WERI-Rb-1 (cell line): ENCODE measurements around the gene ARHGAP35.

Source experiments
- DNase-seq: peaks from one replicate; pipeline ENCODE4 v3.0.0-alpha.2; 2020
- H3K27ac ChIP-seq: fragments of 250-450 bp; sonication (Bioruptor Pico); 2 replicates; pipeline ENCODE4 v1.5.1; 2020; ENCODE audit warnings: mild to moderate bottlenecking, moderate library complexity
- H3K27me3 ChIP-seq: fragments of 250-450 bp; sonication (Bioruptor Pico); 2 replicates; pipeline ENCODE4 v1.5.1; 2021; ENCODE audit warnings: mild to moderate bottlenecking, low read depth, moderate library complexity; ENCODE audit not compliant: insufficient read depth, severe bottlenecking
- H3K36me3 ChIP-seq: fragments of 250-450 bp; sonication (Bioruptor Pico); 2 replicates; pipeline ENCODE4 v1.5.1; 2020; ENCODE audit warnings: mild to moderate bottlenecking, moderate library complexity
- H3K4me3 ChIP-seq: 2 replicates; pipeline ENCODE4 v1.5.1; 2011; ENCODE audit warnings: low read depth, mild to moderate bottlenecking, control low read depth, low read length
- H3K9me3 ChIP-seq: fragments of 250-450 bp; sonication (Bioruptor Pico); 2 replicates; pipeline ENCODE4 v1.5.1; 2021; ENCODE audit warnings: mild to moderate bottlenecking, moderate library complexity; ENCODE audit not compliant: severe bottlenecking
- TF ChIP-seq, protein P1 (sequence below): IDR thresholded peaks from 2 replicates; pipeline ENCODE4 v1.5.1; 2011; ENCODE audit warnings: low read depth, mild to moderate bottlenecking, control low read depth, inconsistent platforms, low read length

ARHGAP35 gene

DNA sequence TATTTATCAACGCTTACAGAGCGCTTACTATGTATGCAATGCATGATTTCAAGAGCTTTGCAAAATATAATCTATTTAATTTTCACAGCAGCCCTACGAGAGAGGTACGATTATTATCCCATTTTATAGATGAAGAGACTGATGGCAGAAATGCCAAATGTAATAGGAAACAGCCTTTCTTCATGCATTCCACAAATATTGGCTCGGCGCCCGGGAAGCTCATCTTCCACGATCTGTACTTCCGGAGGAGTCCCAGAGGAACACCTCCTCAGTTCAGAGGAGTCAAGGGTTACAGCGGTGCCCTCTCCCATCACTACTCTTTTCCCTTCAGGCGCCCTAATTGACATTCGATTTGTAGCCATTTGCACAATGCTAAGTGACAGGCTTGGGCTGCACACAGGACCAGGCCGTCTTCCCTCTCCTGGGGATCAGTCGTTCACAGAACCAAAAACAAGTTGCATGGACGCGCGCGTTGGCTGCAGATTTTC, 1.1 kb upstream of the ARHGAP35 start:
- TF ChIP-seq, protein P1, sequence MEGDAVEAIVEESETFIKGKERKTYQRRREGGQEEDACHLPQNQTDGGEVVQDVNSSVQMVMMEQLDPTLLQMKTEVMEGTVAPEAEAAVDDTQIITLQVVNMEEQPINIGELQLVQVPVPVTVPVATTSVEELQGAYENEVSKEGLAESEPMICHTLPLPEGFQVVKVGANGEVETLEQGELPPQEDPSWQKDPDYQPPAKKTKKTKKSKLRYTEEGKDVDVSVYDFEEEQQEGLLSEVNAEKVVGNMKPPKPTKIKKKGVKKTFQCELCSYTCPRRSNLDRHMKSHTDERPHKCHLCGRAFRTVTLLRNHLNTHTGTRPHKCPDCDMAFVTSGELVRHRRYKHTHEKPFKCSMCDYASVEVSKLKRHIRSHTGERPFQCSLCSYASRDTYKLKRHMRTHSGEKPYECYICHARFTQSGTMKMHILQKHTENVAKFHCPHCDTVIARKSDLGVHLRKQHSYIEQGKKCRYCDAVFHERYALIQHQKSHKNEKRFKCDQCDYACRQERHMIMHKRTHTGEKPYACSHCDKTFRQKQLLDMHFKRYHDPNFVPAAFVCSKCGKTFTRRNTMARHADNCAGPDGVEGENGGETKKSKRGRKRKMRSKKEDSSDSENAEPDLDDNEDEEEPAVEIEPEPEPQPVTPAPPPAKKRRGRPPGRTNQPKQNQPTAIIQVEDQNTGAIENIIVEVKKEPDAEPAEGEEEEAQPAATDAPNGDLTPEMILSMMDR, result no peak
- no peak for DNase-seq
- peak overlapping the region; percentile 100 for H3K27ac ChIP-seq
- H3K4me3 ChIP-seq, result peak overlapping the region; percentile 86
- H3K27me3 ChIP-seq, result no peaks in the 10 kb centered on the region
- peaks cover 15% of the 10 kb centered on the region for H3K36me3 ChIP-seq
- no peaks in the 10 kb centered on the region for H3K9me3 ChIP-seq

DNA sequence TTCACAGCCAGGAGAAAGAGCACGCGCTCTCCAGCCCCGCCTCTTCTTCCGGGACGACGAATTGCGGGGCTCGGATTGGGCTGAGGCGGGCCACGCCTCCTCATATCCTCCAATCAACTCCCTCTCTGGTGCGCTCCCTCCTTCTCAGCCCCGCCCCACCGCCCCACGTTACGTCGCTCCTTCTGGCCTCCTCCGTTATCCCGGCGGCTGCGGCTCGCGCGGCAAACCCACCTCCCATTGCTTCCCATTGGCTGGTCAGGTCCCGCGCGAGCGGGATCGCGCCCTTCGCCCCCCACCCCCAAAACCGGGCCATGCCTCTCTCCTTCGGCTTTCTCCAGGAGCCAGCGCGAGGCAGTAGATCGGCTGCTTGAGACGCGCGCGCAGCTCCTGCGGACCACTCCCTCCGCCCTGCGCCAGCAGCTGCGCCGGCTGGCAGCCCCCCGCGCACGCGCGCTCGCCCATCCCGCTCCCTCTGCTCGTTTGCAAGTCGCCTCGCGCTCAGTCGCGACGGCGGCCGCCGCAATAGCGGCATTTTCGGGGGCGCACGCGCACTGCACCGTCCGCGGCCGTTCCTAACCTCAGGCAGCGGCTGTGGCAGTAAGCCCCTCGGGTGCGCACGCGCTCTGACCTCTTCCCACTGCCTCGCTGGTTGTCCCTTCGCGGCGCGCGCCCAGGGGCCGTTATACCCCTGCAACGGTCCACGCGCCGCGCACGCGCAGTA, 512 bp upstream of the ARHGAP35 start:
- DNase-seq, result peak; percentile 99
- H3K36me3 ChIP-seq, result peaks cover 17% of the 10 kb centered on the region
- no peaks in the 10 kb centered on the region for H3K27me3 ChIP-seq
- peak overlapping the region; percentile 86 for H3K4me3 ChIP-seq
- H3K9me3 ChIP-seq, result no peaks in the 10 kb centered on the region
- TF ChIP-seq, protein P1, result no peak
- H3K27ac ChIP-seq, result peak overlapping the region; percentile 100

DNA sequence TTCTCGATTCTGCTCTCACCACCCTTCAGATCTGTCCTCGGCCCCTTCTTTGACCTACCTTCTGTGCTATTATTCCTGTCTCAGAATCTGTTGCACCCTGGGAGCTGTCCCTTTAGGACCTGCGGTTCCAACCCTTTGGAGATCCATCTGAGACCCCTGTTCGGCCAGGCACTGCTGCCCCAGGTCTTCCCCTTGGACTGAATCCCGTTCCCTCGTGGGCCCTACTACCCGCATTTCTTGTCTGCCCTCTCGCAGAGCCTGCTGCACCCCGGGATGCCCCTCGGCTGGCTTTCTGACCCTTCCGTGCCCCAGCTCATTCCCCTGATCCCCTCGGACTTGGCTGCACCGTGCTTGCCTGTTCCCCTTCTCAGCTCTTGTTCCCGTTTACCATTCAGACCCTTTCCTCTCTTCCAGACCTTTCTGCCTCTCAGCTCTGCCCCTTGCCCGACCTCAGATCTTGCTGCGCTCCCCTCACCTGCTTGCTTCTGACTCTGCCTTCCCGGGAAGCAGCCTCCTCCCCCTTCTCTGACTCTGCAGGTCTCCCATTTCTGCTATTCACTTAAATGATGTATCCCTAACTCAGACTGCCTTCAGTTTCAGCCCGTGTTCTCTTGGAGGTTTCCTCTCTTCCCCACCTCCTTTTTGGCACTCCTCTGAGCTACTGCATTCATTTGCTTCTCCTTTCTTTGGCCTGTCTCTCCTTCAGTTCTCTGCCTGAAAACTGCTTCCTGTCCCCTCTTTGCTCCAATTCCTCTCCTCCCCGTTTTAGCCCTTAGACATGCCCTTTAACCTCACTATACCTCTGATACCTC, 1.1 kb downstream of the ARHGAP35 start:
- Histone ChIP-seq H3K36me3 (peaks cover 17% of the 10 kb centered on the region), H3K27me3 (no peaks in the 10 kb centered on the region), H3K27ac (peak overlapping the region; percentile 70), H3K4me3 (peak overlapping the region; percentile 81), H3K9me3 (no peaks in the 10 kb centered on the region)
- no peak for DNase-seq
- TF ChIP-seq, protein P1, result no peak

DNA sequence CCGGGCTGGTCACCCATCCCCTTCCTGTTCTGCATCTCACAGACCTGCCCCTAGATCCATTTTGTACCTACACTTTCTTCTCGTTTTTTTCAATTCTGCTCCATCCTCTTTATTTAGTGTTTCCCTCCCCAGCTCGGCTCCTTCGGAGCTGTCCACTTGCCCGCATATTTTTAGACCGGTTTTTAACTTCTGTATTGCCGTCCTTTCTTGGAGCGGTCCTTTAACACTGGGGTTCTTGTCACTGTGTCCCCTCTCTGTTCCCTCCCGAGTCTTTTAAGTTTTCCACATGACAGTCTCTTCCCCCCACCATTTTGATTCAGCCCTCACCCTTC, 1.7 kb downstream of the ARHGAP35 start:
- Histone ChIP-seq H3K27me3 (no peaks in the 10 kb centered on the region), H3K9me3 (no peaks in the 10 kb centered on the region), H3K4me3 (peak overlapping the region; percentile 81), H3K36me3 (peaks cover 17% of the 10 kb centered on the region), H3K27ac (no peak overlapping the region)
- DNase-seq, result no peak
- TF ChIP-seq, protein P1, result no peak

DNA sequence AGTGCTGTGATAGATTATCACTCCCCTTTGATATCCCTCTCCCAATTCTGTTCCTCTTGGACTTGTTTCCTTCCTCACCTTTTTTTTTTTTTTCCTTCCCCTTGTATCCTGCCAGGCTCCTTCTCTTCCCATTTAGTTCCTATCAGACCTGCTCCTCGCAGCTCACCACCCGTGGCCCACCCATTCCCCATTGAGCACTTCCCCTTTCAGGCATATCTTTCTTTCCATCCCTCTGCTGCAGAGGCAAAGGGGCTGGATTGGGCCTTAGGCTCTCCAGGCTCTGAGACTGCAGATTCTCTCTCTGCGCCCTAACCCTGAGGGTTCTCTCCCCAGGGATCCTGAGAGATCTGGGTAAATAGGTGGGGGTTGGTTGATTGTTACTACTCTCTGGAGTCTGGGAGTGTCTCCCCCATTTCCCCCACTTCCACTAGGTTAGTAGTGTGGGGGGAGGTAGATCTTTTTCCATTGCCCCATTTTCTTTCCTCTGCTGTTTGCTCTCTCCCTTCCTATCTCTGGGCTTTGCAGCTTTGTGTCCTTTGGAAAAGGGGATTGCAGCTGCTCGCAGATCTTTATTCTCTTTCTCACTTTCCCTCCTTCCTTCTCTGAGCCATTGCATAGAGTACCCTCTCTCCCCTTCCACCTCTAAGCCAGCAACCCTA, 2.3 kb downstream of the ARHGAP35 start:
- no peaks in the 10 kb centered on the region for H3K9me3 ChIP-seq
- DNase-seq, result no peak
- TF ChIP-seq, protein P1, result no peak
- no peaks in the 10 kb centered on the region for H3K27me3 ChIP-seq
- no peak overlapping the region for H3K4me3 ChIP-seq
- peaks cover 17% of the 10 kb centered on the region for H3K36me3 ChIP-seq
- H3K27ac ChIP-seq, result no peak overlapping the region
